ENCODE results near the gene OR2T34.
"Not testable (repeated sequence)": the region's sequence is repeated elsewhere in the genome, so short reads cannot be mapped to it uniquely, and the experiment has no call there.

DNA sequence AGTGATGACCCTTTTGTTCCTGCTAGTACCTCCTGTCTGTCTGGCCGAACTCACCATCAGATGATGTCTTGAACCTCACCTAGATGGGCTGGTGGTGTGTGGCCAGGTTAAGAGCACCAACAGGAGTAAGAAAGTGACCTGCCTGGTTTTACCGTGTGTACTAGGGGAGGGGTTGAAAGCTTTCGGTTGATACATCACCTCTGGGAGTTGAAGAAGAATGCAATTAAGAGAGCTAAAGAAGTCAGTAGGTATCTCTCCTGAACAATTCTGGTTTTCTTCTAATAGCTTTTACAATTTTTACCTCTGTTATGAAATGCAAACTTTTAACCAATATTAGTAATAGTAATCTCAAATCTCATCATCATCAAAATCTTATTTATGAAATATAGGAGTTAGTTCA, 11.9 kb downstream of the OR2T34 start, which contains the start of gene OR2T29:
- TF ChIP-seq, protein P1, sequence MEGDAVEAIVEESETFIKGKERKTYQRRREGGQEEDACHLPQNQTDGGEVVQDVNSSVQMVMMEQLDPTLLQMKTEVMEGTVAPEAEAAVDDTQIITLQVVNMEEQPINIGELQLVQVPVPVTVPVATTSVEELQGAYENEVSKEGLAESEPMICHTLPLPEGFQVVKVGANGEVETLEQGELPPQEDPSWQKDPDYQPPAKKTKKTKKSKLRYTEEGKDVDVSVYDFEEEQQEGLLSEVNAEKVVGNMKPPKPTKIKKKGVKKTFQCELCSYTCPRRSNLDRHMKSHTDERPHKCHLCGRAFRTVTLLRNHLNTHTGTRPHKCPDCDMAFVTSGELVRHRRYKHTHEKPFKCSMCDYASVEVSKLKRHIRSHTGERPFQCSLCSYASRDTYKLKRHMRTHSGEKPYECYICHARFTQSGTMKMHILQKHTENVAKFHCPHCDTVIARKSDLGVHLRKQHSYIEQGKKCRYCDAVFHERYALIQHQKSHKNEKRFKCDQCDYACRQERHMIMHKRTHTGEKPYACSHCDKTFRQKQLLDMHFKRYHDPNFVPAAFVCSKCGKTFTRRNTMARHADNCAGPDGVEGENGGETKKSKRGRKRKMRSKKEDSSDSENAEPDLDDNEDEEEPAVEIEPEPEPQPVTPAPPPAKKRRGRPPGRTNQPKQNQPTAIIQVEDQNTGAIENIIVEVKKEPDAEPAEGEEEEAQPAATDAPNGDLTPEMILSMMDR (IDR thresholded peaks at IDR 0.05) = not testable (repeated sequence)
- not testable (repeated sequence) for TF ChIP-seq POLR2A (IDR thresholded peaks at IDR 0.05)

All from uterus (tissue), 2 donors.